ENCODE measurements around the gene CTDP1. TPM values are rescaled to one million over a fixed set of nuclear protein-coding genes. Genes with fewer than 3 reads are reported as not detected.
"Not testable (repeated sequence)": the region's sequence is repeated elsewhere in the genome, so short reads cannot be mapped to it uniquely, and the experiment has no call there.

Gene CTDP1
- total RNA-seq, 1 experiment from 2014 or later = 10.3 TPM

- no peak for DNase-seq (ENCODE audit: low spot score)
Observed at GRCh38 chr18:79682481-79682880, 2.9 kb downstream of the CTDP1 start.

DNA sequence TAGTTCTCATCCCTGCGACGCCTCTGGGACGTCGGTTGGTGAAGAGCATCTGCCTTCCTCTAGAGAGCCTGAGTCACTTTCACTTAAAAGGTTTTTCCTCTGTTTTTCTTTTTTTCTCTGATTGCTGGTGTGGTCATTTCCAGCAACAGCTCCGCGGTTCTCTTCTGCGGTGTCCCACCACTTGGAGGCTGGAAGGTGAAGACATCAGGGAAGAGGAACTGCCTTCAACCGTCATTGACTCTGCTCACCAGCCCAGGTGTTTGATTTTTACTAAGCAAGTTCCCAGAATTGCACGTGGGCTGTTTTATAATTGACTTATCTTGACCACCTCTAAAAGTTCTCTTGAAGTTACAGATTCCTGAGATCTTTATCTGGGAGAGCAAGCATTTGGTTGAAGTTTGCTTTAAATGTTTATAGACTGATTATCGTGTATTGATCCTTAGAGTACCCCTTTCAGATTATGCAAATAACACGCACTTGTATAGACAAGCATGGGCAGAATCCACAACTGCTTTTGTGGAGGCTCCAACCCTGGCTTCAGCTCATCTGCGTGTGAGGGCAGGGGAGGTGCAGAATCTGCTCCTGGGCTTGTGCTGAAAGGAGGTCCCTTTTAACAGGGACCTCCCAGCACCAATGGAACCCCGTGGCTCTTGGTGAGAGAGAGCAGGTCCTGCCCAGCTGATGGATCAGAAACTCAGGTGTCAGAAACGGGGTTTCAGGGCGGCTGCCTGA, 3.5 kb downstream of the CTDP1 start:
- DNase-seq (ENCODE audit: low spot score) = no peak

GRCh38 chr18:79683626-79684282, 4.2 kb downstream of the CTDP1 start:
- no peak for DNase-seq (ENCODE audit: low spot score)

DNA sequence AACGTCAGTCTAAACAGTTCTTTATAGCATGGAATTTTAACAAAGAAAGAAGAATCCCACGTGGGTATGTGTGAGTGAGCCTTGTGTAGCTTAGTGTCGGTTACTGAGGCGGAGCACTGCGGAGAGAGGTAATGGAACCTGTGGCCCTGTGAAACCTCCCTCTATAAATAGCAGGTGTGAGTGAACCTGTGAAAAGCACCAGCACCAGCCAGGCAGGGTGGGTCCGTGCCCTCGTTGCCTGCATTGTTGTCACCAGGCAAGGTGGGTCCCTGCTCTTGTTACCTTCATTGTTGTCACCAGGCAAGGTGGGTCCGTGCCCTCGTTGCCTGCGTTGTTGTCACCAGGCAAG, 4.7 kb downstream of the CTDP1 start:
- no peak for DNase-seq (ENCODE audit: low spot score)

DNA sequence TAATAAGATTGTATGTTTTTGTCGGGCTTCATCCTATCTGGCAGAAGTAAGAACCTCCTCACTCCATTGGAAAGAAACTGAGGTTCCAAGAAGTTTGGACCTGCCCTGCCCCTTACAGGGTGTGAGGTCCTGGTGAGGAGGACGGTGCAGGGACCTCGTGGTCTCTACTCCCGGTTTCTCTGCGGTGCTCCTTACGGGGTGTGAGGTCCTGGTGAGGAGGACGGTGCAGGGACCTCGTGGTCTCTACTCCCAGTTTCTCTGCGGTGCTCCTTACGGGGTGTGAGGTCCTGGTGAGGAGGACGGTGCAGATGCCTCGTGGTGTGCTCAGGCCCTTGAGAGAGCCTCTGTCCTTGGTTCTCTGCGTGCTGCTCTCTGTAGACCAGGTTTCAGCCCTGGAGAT, 5.2 kb downstream of the CTDP1 start:
- no peak for DNase-seq (ENCODE audit: low spot score)

GRCh38 chr18:79685281-79685680, 5.7 kb downstream of the CTDP1 start:
- no peak for DNase-seq (ENCODE audit: low spot score)

GRCh38 chr18:79685971-79686370, 6.4 kb downstream of the CTDP1 start:
- DNase-seq (ENCODE audit: low spot score) = no peak

- peak; percentile 67 for DNase-seq (ENCODE audit: low spot score)
Observed at GRCh38 chr18:79687806-79688205, 8.2 kb downstream of the CTDP1 start.

GRCh38 chr18:79690071-79690470, 10.5 kb downstream of the CTDP1 start:
- DNase-seq (ENCODE audit: low spot score) = no peak

DNA sequence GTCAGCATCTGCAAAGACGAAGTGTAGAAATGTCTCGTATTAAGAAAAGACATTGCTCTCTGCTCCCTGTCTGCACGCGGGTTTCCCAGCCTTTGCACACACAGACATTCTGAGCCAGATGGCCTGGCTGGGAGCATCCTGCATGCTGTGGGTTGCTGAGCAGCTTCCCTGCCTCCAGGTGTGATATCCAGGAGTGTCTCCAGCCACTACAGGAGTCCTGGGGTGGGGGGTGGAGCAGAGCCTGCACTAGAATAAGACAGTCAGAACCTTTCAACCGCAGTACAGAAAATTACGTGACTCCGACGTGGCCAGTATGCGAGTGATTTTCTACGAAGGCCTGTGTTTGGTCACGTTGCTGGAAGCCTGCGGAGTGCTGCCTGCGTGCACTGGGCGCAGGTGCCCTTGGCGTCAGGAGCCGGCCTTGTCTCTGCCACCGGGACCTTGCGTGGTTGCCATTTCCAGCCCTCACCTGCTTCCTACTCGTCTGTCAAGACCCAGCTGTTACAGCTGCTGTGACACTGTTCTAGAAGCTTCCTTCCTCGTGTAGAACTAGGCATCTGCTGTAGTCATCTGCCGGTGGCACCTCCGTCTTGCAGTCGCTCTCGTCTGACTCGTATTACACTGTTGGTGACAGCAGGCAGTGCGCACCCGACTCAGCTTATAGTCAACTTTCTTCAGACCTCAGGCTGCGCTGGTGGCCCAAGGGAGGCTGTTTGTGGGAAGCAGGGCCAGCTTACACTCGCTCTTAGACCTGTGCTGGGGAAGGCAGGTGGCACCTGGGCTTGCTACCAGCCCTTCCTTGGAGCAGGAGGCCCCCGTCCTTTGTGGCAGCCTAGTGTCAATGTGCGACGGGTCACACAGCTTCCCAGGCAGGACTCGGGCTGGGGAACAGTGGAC, 11.2 kb downstream of the CTDP1 start:
- no peak for DNase-seq (ENCODE audit: low spot score)

- no peak for DNase-seq (ENCODE audit: low spot score)
Observed at GRCh38 chr18:79692056-79692455, 12.5 kb downstream of the CTDP1 start.

GRCh38 chr18:79692886-79693285, 13.3 kb downstream of the CTDP1 start:
- DNase-seq (ENCODE audit: low spot score) = no peak

DNA sequence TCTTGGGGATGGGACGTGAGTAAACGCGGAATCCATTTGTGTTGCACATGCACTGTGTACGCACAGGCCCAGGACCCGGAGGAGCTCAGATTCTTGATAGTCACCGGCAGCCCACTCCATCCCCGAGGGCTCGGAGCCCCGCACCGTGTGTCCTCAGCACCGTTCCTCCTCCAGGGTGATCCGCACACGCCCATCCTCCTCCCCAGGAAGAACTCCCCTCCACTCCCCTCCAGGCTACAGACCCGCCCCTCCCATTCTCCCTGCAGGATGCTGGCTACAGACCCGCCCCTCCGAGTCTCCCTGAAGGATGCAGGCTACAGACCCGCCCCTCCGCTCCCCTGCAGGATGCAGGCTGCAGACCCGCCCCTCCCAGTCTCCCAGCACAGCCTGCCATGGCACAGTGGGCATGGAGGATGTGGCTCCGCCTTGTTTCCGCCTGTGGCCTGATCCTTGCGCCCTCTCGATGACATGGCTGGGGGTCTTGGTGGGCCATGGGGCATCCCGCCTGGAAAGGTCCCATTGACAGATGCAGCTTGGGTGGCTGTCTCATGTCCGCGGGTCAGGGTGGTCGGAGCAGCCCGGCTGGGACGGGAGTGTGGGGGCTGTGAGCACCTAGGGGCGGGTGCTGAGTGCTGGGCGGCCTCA, 14.1 kb downstream of the CTDP1 start:
- DNase-seq (ENCODE audit: low spot score) = no peak

DNA sequence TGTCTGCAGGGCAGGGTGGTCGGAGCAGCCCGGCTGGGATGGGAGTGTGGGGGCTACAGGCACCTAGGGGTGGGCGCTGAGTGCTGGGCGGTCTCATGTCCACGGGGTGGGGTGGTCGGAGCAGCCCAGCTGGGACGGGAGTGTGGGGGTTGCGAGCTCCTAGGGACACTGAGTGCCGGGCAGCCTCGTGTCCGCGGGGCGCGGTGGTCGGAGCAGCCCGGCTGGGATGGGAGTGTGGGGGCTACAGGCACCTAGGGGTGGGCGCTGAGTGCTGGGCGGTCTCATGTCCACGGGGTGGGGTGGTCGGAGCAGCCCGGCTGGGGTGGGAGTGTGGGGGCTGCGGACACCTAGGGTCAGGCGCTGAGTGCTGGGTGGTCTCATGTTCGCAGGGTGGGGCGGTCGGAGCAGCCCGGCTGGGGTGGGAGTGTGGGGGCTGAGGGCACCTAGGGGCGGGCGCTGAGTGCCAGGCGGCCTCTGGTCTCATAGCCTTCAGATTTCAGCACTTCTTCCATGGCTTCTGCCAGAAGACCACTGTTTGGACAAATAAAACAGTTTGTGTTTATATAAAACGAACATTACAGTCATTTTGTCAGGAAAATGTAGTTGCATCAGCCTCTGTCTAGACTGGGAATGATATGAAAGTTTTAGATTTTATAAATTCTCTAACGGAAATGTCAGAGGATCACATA, 14.7 kb downstream of the CTDP1 start:
- DNase-seq (ENCODE audit: low spot score) = not testable (repeated sequence)

- DNase-seq (ENCODE audit: low spot score) = no peak
Observed at GRCh38 chr18:79694895-79695213, 15.3 kb downstream of the CTDP1 start.

GRCh38 chr18:79695269-79695668, 15.7 kb downstream of the CTDP1 start:
- no peak for DNase-seq (ENCODE audit: low spot score)

- no peak for DNase-seq (ENCODE audit: low spot score)
Observed at GRCh38 chr18:79695856-79696850, 16.6 kb downstream of the CTDP1 start.

DNA sequence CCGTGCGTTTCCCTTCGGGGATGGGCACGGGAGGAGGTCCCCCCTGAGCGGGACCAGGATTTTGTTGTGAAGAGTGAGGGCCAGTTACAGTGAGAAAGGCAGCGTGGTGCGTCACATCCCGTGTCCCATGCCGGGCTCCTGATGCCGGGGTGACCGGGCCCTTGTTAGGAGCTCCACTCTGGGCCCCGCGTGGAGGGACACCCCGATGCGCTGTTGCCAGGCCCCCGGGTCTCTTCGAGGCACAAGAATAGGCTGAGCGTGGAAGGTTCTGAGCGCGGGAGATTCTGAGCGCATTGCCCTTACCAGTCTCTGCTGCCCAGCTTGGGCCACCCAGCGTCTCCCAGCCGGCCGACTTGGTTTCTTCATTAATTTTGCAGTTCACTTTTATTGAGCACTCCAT, 17.6 kb downstream of the CTDP1 start:
- DNase-seq (ENCODE audit: low spot score) = no peak

DNA sequence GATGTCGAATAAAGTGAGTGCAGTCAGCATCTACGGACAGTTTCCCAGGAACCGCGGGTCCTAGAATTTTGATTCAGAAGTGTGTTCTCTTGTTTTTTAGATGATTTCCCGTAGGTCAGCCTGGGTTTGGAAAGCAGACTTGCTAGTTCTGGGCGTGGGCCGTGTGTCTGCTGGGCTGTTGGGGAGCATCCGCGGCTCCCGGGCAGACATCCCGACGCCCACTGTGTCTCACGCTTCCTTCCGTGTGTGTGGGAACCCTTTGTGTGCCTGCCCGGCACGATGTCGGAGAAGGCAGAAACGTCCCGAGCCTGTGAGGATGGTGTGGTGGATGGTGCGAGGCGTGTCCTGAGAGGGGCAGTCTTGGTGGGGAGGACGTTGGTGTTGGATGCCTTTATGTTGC, 18.4 kb downstream of the CTDP1 start:
- DNase-seq (ENCODE audit: low spot score) = no peak

GRCh38 chr18:79698668-79699335, 19.2 kb downstream of the CTDP1 start:
- DNase-seq (ENCODE audit: low spot score) = no peak
